Adrenal gland (tissue), 5 donors: ENCODE results near the gene TUBG1.

Source experiments
- POLR2A ChIP-seq, 2 donors: fragments of 450-650 bp; IDR thresholded peaks; one replicate each; pipeline ENCODE4 v1.6.1; 2017; ENCODE audit warnings: antibody characterized with exemption in 2 of 2, mild to moderate bottlenecking in 2 of 2, moderate library complexity in 1 of 2
- TF ChIP-seq, protein P1 (sequence below), 6 experiments: fragments of 450-650 bp in 4 of 6; fragments of 200-600 bp in 2 of 6; sonication (generic) in 1 of 6; IDR thresholded peaks; 1 replicate in 5 of 6; 2 replicates in 1 of 6; pipeline versions ENCODE4 v1.5.1 to v1.8.0; 2016 to 2021; ENCODE audit warnings: antibody characterized with exemption in 6 of 6, mild to moderate bottlenecking in 2 of 6, moderate library complexity in 1 of 6
- donor health status: DM: no; HTN: no; CAD: no.

DNA sequence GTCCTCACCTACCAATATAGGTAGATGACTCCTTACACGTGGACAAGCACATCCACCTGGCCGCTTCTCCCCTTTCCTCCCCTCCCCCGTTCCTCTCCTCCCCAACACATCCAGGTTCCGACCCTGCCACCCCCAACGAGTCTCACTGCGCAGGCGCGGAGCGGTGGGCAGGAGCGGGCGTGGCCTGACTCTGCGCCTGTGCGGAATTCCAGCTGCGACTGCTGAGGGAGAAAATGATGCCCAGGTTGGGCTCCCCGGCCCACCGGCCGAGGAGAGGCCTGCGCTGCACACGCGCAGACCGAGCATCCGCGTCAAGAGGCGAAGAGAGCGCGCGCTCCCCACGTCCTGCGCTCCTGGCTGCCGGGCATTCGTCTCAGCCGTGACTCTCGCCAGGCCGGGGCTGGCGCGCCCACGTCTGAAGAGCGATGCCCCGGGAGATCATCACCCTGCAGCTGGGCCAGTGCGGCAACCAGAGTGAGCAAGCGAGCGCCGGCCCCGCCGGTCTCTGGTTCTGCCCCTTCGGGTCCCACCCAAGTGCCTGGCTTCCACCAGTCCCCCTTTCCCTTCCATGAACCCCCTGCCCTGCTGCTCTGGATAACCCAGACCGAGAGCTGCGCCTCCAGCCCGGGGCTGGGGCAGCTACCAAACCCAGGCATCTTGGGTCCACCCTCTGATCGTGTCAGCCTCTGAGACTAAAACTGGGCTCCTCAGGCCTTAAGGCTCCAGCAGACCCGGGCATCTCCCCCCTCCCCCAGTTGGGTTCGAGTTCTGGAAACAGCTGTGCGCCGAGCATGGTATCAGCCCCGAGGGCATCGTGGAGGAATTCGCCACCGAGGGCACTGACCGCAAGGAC lies 49.8 kb downstream of the TUBG1 start, which contains the start of gene TUBG2:
- TF ChIP-seq, protein P1, sequence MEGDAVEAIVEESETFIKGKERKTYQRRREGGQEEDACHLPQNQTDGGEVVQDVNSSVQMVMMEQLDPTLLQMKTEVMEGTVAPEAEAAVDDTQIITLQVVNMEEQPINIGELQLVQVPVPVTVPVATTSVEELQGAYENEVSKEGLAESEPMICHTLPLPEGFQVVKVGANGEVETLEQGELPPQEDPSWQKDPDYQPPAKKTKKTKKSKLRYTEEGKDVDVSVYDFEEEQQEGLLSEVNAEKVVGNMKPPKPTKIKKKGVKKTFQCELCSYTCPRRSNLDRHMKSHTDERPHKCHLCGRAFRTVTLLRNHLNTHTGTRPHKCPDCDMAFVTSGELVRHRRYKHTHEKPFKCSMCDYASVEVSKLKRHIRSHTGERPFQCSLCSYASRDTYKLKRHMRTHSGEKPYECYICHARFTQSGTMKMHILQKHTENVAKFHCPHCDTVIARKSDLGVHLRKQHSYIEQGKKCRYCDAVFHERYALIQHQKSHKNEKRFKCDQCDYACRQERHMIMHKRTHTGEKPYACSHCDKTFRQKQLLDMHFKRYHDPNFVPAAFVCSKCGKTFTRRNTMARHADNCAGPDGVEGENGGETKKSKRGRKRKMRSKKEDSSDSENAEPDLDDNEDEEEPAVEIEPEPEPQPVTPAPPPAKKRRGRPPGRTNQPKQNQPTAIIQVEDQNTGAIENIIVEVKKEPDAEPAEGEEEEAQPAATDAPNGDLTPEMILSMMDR (IDR thresholded peaks at IDR 0.05) = no peak
- peak; percentile 49 to 91 for TF ChIP-seq POLR2A (IDR thresholded peaks at IDR 0.05)
